Stomach (tissue), 9 donors: ENCODE data around the gene MDFIC. TPM values are rescaled to one million over a fixed set of nuclear protein-coding genes. Genes with fewer than 3 reads are reported as not detected.
A peak's percentile ranks its signal among the peaks of the same experiment; 100 is the strongest.

Experiments used
- DNase-seq, 2 donors: peaks; one replicate each; pipeline versions ENCODE4 v3.0.0 to v3.0.0-alpha.2; 2013 to 2019
- H3K27ac ChIP-seq, 5 donors: fragments of 200-600 bp in 4 of 5; sonication (generic) in 4 of 5; one replicate each; pipeline ENCODE4 v1.5.1; 2013 to 2019; ENCODE audit warnings: mild to moderate bottlenecking in 1 of 5, moderate library complexity in 1 of 5
- H3K27me3 ChIP-seq, 3 donors: fragments of 200-600 bp; sonication (generic); one replicate each; pipeline ENCODE4 v1.5.1; 2017 to 2019; ENCODE audit warnings: mixed run types in 1 of 3
- H3K36me3 ChIP-seq, 4 donors: fragments of 200-600 bp; sonication (generic); 1 replicate in 3 of 4; 2 replicates in 1 of 4; pipeline ENCODE4 v1.5.1; 2016 to 2019
- H3K4me1 ChIP-seq, 4 donors: fragments of 200-600 bp; sonication (generic); one replicate each; pipeline ENCODE4 v1.5.1; 2016 to 2019
- H3K4me3 ChIP-seq, 4 donors: fragments of 200-600 bp; sonication (generic) in 3 of 4; one replicate each; pipeline ENCODE4 v1.5.1; 2016 to 2019; ENCODE audit warnings: mild to moderate bottlenecking in 1 of 4
- H3K9me3 ChIP-seq, 4 donors: fragments of 200-600 bp; sonication (generic); one replicate each; pipeline ENCODE4 v1.5.1; 2016 to 2019
- CTCF ChIP-seq, 7 experiments: fragments of 450-650 bp in 4 of 7; fragments of 200-600 bp in 3 of 7; sonication (generic) in 3 of 7; IDR thresholded peaks; one replicate each; pipeline ENCODE4 v1.5.1; 2016 to 2019; ENCODE audit warnings: antibody characterized with exemption in 7 of 7, control low read depth in 2 of 7, mild to moderate bottlenecking in 1 of 7
- EP300 ChIP-seq: sonication (generic); formaldehyde crosslinking; IDR thresholded peaks from one replicate; pipeline ENCODE4 v1.6.1; 2017; ENCODE audit warnings: antibody characterized with exemption
- POLR2A ChIP-seq, 4 donors: fragments of 450-650 bp; IDR thresholded peaks; one replicate each; pipeline ENCODE4 v1.6.1; 2016; ENCODE audit warnings: antibody characterized with exemption in 4 of 4, control low read depth in 2 of 4, mild to moderate bottlenecking in 1 of 4, moderate library complexity in 1 of 4
- POLR2AphosphoS5 ChIP-seq, 3 donors: sonication (generic); formaldehyde crosslinking; IDR thresholded peaks; one replicate each; pipeline ENCODE4 v1.6.1; 2016; ENCODE audit warnings: antibody characterized with exemption in 3 of 3
- WGBS, 5 donors: extraction: QIAGEN DNeasy Blood & Tissue Kit in 3 of 5; methylation state at CpG; one replicate each; pipeline versions ENCODE4 v1.1.5 to v1.1.7; 2013 to 2018; 5-methylcytosine and 5-hydroxymethylcytosine counted together
- intact Hi-C: fragments of 100-400 bp; cut with DNase I; formaldehyde crosslinking; loops from one replicate; pipeline ENCODE4 v1.15.1; 2023; ENCODE audit warnings: low total_unique reads
- polyA plus RNA-seq, 3 donors: library from polyadenylated mRNA; stranded (reverse); fragments of 200-250 nt; gene quantifications; one replicate each; pipeline ENCODE4 v1.2.3, GENCODE V29; 2013
- total RNA-seq, 5 donors: library from RNA; depleted of rRNA; stranded (reverse); fragments of >200 nt; gene quantifications; one replicate each; pipeline versions ENCODE4 v1.1.0 to v1.2.3, GENCODE V29; 2014 to 2016
- donor health status: healthy with polysubstance abuse.
- donor health status: Bipolar disorder and iron deficiency.
- donor health status: healthy.

MDFIC gene
- total and polyA plus RNA-seq, 8 donors = 6.9 to 39.8 (median 8.6) TPM

GRCh38 chr7:114997487-114998404, 75.9 kb downstream of the MDFIC start:
- DNase-seq = no peak
- H3K4me1 ChIP-seq = no peaks in the 10 kb centered on the region
- intact Hi-C loops = no loop called here
- TF ChIP-seq CTCF (IDR thresholded peaks at IDR 0.05) = no peak
- no peak for TF ChIP-seq EP300
- TF ChIP-seq POLR2A (IDR thresholded peaks at IDR 0.05) = no peak
- TF ChIP-seq POLR2AphosphoS5 (IDR thresholded peaks at IDR 0.05) = no peak
- peaks cover 0 to 6% (median 0%) of the 10 kb centered on the region in 4 donors for H3K36me3 ChIP-seq
- no peak overlapping the region for H3K27ac ChIP-seq
- H3K4me3 ChIP-seq = no peak overlapping the region
- H3K9me3 ChIP-seq = no peaks in the 10 kb centered on the region
- WGBS, 5 donors = 89 to 93% (median 89%) methylated on average over 6 of the region's 6 CpGs
- H3K27me3 ChIP-seq = no peaks in the 10 kb centered on the region

- WGBS, 5 donors = 83 to 92% (median 89%) methylated on average over 5 of the region's 5 CpGs
- H3K4me3 ChIP-seq = no peak overlapping the region
- TF ChIP-seq POLR2AphosphoS5 (IDR thresholded peaks at IDR 0.05) = no peak
- TF ChIP-seq EP300 = no peak
- H3K36me3 ChIP-seq = no peaks in the 10 kb centered on the region
- intact Hi-C loops = no loop called here
- no peak for DNase-seq
- no peaks in the 10 kb centered on the region for H3K9me3 ChIP-seq
- H3K27me3 ChIP-seq = no peaks in the 10 kb centered on the region
- no peak overlapping the region for H3K27ac ChIP-seq
- peaks cover 4 to 20% (median 15%) of the 10 kb centered on the region in 4 donors for H3K4me1 ChIP-seq
Observed at GRCh38 chr7:115004121-115004520, 82.2 kb downstream of the MDFIC start.

GRCh38 chr7:115005251-115005650, 83.4 kb downstream of the MDFIC start:
- Histone ChIP-seq H3K36me3 (no peaks in the 10 kb centered on the region), H3K27ac (no peak overlapping the region), H3K9me3 (no peaks in the 10 kb centered on the region), H3K4me3 (no peak overlapping the region), H3K4me1 (peaks cover 6 to 32% (median 24%) of the 10 kb centered on the region in 4 donors), H3K27me3 (no peaks in the 10 kb centered on the region)
- TF ChIP-seq EP300 = no peak
- no peak for TF ChIP-seq POLR2AphosphoS5 (IDR thresholded peaks at IDR 0.05)
- no peak for TF ChIP-seq POLR2A (IDR thresholded peaks at IDR 0.05)
- no peak for TF ChIP-seq CTCF (IDR thresholded peaks at IDR 0.05)
- intact Hi-C loops = no loop called here
- no peak for DNase-seq
- 90 to 97% (median 95%) methylated on average over 2 of the region's 2 CpGs for WGBS, 5 donors

- no peak overlapping the region for H3K27ac ChIP-seq
- H3K36me3 ChIP-seq = no peaks in the 10 kb centered on the region
- 87 to 94% (median 91%) methylated on average over 4 of the region's 4 CpGs for WGBS, 5 donors
- intact Hi-C loops = no loop called here
- H3K9me3 ChIP-seq = no peaks in the 10 kb centered on the region
- H3K4me1 ChIP-seq = peaks cover 6 to 34% (median 25%) of the 10 kb centered on the region in 4 donors
- TF ChIP-seq CTCF (IDR thresholded peaks at IDR 0.05) (no peak), POLR2AphosphoS5 (IDR thresholded peaks at IDR 0.05) (no peak), EP300 (no peak), POLR2A (IDR thresholded peaks at IDR 0.05) (no peak)
- no peak for DNase-seq
- H3K4me3 ChIP-seq = no peak overlapping the region
- no peaks in the 10 kb centered on the region for H3K27me3 ChIP-seq
Observed at GRCh38 chr7:115005953-115006352, 84.1 kb downstream of the MDFIC start.

- intact Hi-C loops = no loop called here
Observed at GRCh38 chr7:115007751-115008150, 85.9 kb downstream of the MDFIC start.

More at GRCh38 chr7:115007751-115008150, 85.9 kb downstream of the MDFIC start:
- peak overlapping the region in 3 of 5 donors; percentile 43 to 64 (median 61) for H3K27ac ChIP-seq
- H3K4me3 ChIP-seq = no peak overlapping the region
- no peak for DNase-seq
- peaks cover 6 to 34% (median 25%) of the 10 kb centered on the region in 4 donors for H3K4me1 ChIP-seq
- no peaks in the 10 kb centered on the region for H3K27me3 ChIP-seq
- 77 to 89% (median 82%) methylated on average over 7 of the region's 7 CpGs for WGBS, 5 donors
- no peaks in the 10 kb centered on the region for H3K36me3 ChIP-seq
- TF ChIP-seq POLR2A (IDR thresholded peaks at IDR 0.05) (no peak), EP300 (no peak), CTCF (IDR thresholded peaks at IDR 0.05) (no peak)
- no peaks in the 10 kb centered on the region for H3K9me3 ChIP-seq
